IMR-90 (cell line): ENCODE measurements around the gene CAPZA2.
"Not testable (repeated sequence)": the region's sequence is repeated elsewhere in the genome, so short reads cannot be mapped to it uniquely, and the experiment has no call there.

Source experiments
- CTCF ChIP-seq: conservative IDR thresholded peaks from 2 replicates; pipeline ENCODE4 v1.5.1; 2012; ENCODE audit warnings: mild to moderate bottlenecking, low read depth, low read length, improper control_type of control experiment
- ELK1 ChIP-seq: fragments of 150-350 bp; IDR thresholded peaks from 2 replicates; pipeline ENCODE4 v1.6.1; 2016; ENCODE audit warnings: low read depth, mild to moderate bottlenecking, low read length, moderate library complexity, borderline replicate concordance
- POLR2A ChIP-seq: IDR thresholded peaks from 2 replicates; pipeline ENCODE4 v1.6.1; 2012; ENCODE audit warnings: mild to moderate bottlenecking, low read depth, low read length
- RAD21 ChIP-seq: IDR thresholded peaks from 2 replicates; pipeline ENCODE4 v1.6.1; 2012; ENCODE audit warnings: low read length, improper control_type of control experiment
- SMC3 ChIP-seq: fragments of 150-350 bp; IDR thresholded peaks from 2 replicates; pipeline ENCODE4 v1.6.1; 2016; ENCODE audit warnings: low read depth, mild to moderate bottlenecking, antibody characterized with exemption, low read length, moderate library complexity

DNA sequence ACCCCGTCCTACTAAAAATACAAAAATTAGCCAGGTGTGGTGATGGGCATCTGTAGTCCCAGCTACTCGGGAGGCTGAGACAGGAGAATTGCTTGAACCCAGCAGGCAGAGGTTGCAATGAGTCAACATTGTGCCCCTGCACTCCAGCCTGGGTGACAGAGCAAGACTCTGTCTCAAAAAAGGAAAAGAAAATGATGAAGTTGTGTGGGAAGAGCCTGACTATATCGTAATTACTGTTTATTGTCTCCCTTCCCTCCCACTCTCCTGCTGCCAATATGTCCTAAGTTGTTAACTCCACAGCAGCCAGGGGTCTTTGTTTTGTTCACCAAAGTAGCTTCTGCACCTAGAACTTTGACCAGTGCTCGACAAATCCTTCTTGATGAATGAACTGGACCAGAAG is 74.5 kb downstream of the CAPZA2 start:
- not testable (repeated sequence) for TF ChIP-seq CTCF, POLR2A, RAD21, ELK1, SMC3
